Measurements from ENCODE around the gene GDA. TPM values are rescaled to one million over a fixed set of nuclear protein-coding genes. Genes with fewer than 3 reads are reported as not detected.

GDA gene
- total and polyA plus RNA-seq, 2 of the 4 experiments (the other 2 are of a cell fraction): not detected

- no peak overlapping the region for H3K18ac ChIP-seq (ENCODE audit: low read depth, low read length)
- no peaks in the 10 kb centered on the region for H4K20me1 ChIP-seq (ENCODE audit: insufficient read depth, low read length)
- H3K9ac ChIP-seq (ENCODE audit: low read depth, low read length): no peak overlapping the region
- peaks cover 2% of the 10 kb centered on the region; the same call in 1 of the 2 replicates for H3K4me1 ChIP-seq (ENCODE audit: control insufficient read depth, insufficient read depth, low read length)
- POLR2A ChIA-PET (ENCODE audit: unreplicated experiment): no interaction called here
- DNase-seq: no peak
- H3K79me1 ChIP-seq (ENCODE audit: low read depth in 1 of 2, low read length in 2 of 2): no peaks in the 10 kb centered on the region
- H3K23ac ChIP-seq (ENCODE audit: low read depth, low read length): no peak overlapping the region
- no peak overlapping the region for H3K4ac ChIP-seq (ENCODE audit: low read depth, low read length)
- H3K9me1 ChIP-seq (ENCODE audit: insufficient read depth, low read length): no peaks in the 10 kb centered on the region
- no peaks in the 10 kb centered on the region for H3K36me3 ChIP-seq (ENCODE audit: control insufficient read depth, insufficient read depth, low read length)
- no peak for TF ChIP-seq MAFK (IDR thresholded peaks at IDR 0.05; ENCODE audit: low read depth, low read length)
- TF ChIP-seq SMC3 (IDR thresholded peaks at IDR 0.05; ENCODE audit: low read depth, low read length): no peak
- no peak for TF ChIP-seq CTCF (conservative IDR thresholded peaks at IDR 0.05; ENCODE audit: low read depth, low read length)
- TF ChIP-seq RAD21 (IDR thresholded peaks at IDR 0.05; ENCODE audit: low read length): no peak
- no peak for TF ChIP-seq NFE2L2 (IDR thresholded peaks at IDR 0.05; ENCODE audit: low read depth, low read length)
- no peak for TF ChIP-seq CEBPB (IDR thresholded peaks at IDR 0.05; ENCODE audit: low read depth, low read length)
- TF ChIP-seq RFX5 (IDR thresholded peaks at IDR 0.05; ENCODE audit: low read depth, low read length): no peak
- TF ChIP-seq MAZ (IDR thresholded peaks at IDR 0.05; ENCODE audit: borderline replicate concordance, low read depth, low read length): no peak
- TF ChIP-seq ELK1 (IDR thresholded peaks at IDR 0.05; ENCODE audit: borderline replicate concordance, low read depth, low read length): no peak
- no peak for TF ChIP-seq FOS (IDR thresholded peaks at IDR 0.05; ENCODE audit: low read depth, low read length)
- TF ChIP-seq MXI1 (IDR thresholded peaks at IDR 0.05; ENCODE audit: borderline replicate concordance, low read depth, low read length): no peak
- no peak for TF ChIP-seq CHD1 (IDR thresholded peaks at IDR 0.05; ENCODE audit: low read depth, low read length)
- no peak overlapping the region for H2BK15ac ChIP-seq (ENCODE audit: low read depth, low read length)
- in situ Hi-C loops (cut with MboI; ENCODE audit: low sequenced_read_pairs): no loop called here
- H2AFZ ChIP-seq (replicated peaks; ENCODE audit: low read length, poor library complexity): no peak overlapping the region
- no peak overlapping the region for H3K4me3 ChIP-seq (ENCODE audit: insufficient read depth, low read depth, low read length)
- H3K27me3 ChIP-seq (ENCODE audit: control insufficient read depth, insufficient read depth, low read length): no peaks in the 10 kb centered on the region; the same call in 1 of the 2 replicates
- H3K27ac ChIP-seq (ENCODE audit: insufficient read depth, low read length): no peak overlapping the region
- H3K56ac ChIP-seq (ENCODE audit: extremely low read depth, insufficient read depth, low read length): no peak overlapping the region
- no peak overlapping the region for H4K91ac ChIP-seq (ENCODE audit: insufficient read depth, low read depth, low read length)
- intact Hi-C loops (cut with micrococcal nuclease): no loop called here
- WGBS, 2 experiments (ENCODE audit: extremely low coverage in 2 of 2, insufficient read length in 1 of 2): 40% methylated on average over 1 of the region's 2 CpGs; no CpG with 5 or more reads in 1 of the 2 experiments
- CTCF ChIA-PET: interaction anchor here (0.6 to 0.8 kb wide), 2 partner anchors 454 to 532 kb away, joined by 3 to 4 read pairs; no protein-coding TSS in a partner anchor
- H2AK5ac ChIP-seq (ENCODE audit: low read depth, low read length): no peak overlapping the region
- no peak overlapping the region for H2AK9ac ChIP-seq (replicated peaks; ENCODE audit: low read depth, low read length, poor library complexity)
- ATAC-seq (ENCODE audit: low read depth): no peak
- H3K4me2 ChIP-seq (ENCODE audit: low read depth, low read length): no peak overlapping the region
- H4K5ac ChIP-seq (ENCODE audit: low read depth, low read length): no peak overlapping the region
- H3K14ac ChIP-seq (replicated peaks; ENCODE audit: low read depth, low read length): no peak overlapping the region
- no TSS peak for BruUV-seq (replicated peaks)
- no peak overlapping the region for H2BK120ac ChIP-seq (ENCODE audit: low read depth, low read length)
- no peaks in the 10 kb centered on the region for H3K9me3 ChIP-seq (ENCODE audit: control insufficient read depth, insufficient read depth, low read length)
- dilution Hi-C loops (cut with HindIII; ENCODE audit: low sequenced_read_pairs, unreplicated experiment): no loop called here
- no peak overlapping the region for H4K8ac ChIP-seq (ENCODE audit: low read depth in 2 of 2, low read length in 2 of 2)
- H2BK20ac ChIP-seq (ENCODE audit: low read depth, low read length): no peak overlapping the region
- no peak overlapping the region for H2BK5ac ChIP-seq (ENCODE audit: low read depth, low read length, poor library complexity, severe bottlenecking)
These were observed 141.1 kb downstream of the GDA start for GRCh38 chr9:72290311-72290710.
